HepG2 (cell line): Measurements from ENCODE around the gene CCND2. TPM values are rescaled to one million over a fixed set of nuclear protein-coding genes. Genes with fewer than 3 reads are reported as not detected.

Experiments
- AHR ChIP-seq: IDR thresholded peaks from 2 replicates; pipeline ENCODE4 v1.6.1; 2018; ENCODE audit warnings: missing genetic modification reagents, missing compliant biosample characterization
- ATF1 ChIP-seq: IDR thresholded peaks from 2 replicates; pipeline ENCODE4 v1.6.1; 2016; ENCODE audit warnings: mild to moderate bottlenecking, control low read depth
- CREB3 ChIP-seq: sonication (generic); formaldehyde crosslinking; IDR thresholded peaks from 2 replicates; pipeline ENCODE4 v1.5.0; 2020; ENCODE audit warnings: missing genetic modification reagents
- FOXA1 ChIP-seq, 2 experiments: fragments of 450-650 bp in 1 of 2; sonication (generic) in 1 of 2; formaldehyde crosslinking in 1 of 2; IDR thresholded peaks; 2 replicates each; pipeline versions ENCODE4 v1.4.0 to v1.6.1; 2016 to 2020; ENCODE audit warnings: missing genetic modification reagents in 1 of 2
- FOXO1 ChIP-seq: sonication (generic); formaldehyde crosslinking; IDR thresholded peaks from 2 replicates; pipeline ENCODE4 v1.4.0; 2020; ENCODE audit warnings: missing genetic modification reagents
- GPBP1L1 ChIP-seq: sonication (generic); formaldehyde crosslinking; IDR thresholded peaks from 2 replicates; pipeline ENCODE4 v1.5.0; 2020; ENCODE audit warnings: mild to moderate bottlenecking, missing genetic modification reagents
- JDP2 ChIP-seq: sonication (generic); formaldehyde crosslinking; IDR thresholded peaks from 2 replicates; pipeline ENCODE4 v1.8.1; 2022; ENCODE audit warnings: missing genetic modification reagents, borderline replicate concordance
- NCOR1 ChIP-seq: fragments of 200-600 bp; sonication (generic); IDR thresholded peaks from 2 replicates; pipeline ENCODE4 v1.7.0; 2017; ENCODE audit warnings: antibody characterized with exemption, low read length, borderline replicate concordance
- POLR2G ChIP-seq: fragments of 200-400 bp; formaldehyde crosslinking; IDR thresholded peaks from 2 replicates; pipeline ENCODE4 v1.6.1; 2018; ENCODE audit warnings: mild to moderate bottlenecking, low read depth, low read length, moderate library complexity
- RFXAP ChIP-seq: sonication (generic); formaldehyde crosslinking; IDR thresholded peaks from 2 replicates; pipeline ENCODE4 v1.4.0; 2020; ENCODE audit warnings: missing genetic modification reagents, borderline replicate concordance
- SP5 ChIP-seq: IDR thresholded peaks from 2 replicates; pipeline ENCODE4 v1.6.1; 2016; ENCODE audit warnings: low read depth, borderline replicate concordance
- TEF ChIP-seq: sonication (generic); formaldehyde crosslinking; IDR thresholded peaks from 2 replicates; pipeline ENCODE4 v1.5.0; 2020; ENCODE audit warnings: missing genetic modification reagents
- TERF1 ChIP-seq: sonication (generic); formaldehyde crosslinking; IDR thresholded peaks from 2 replicates; pipeline ENCODE4 v1.8.0; 2022; ENCODE audit warnings: mild to moderate bottlenecking, missing genetic modification reagents, moderate library complexity
- THRA ChIP-seq: sonication (generic); formaldehyde crosslinking; IDR thresholded peaks from 2 replicates; pipeline ENCODE4 v1.4.0; 2020; ENCODE audit warnings: missing genetic modification reagents, borderline replicate concordance
- ZC3H4 ChIP-seq: sonication (generic); formaldehyde crosslinking; IDR thresholded peaks from 2 replicates; pipeline ENCODE4 v1.4.0; 2020; ENCODE audit warnings: missing genetic modification reagents, borderline replicate concordance
- ZFP90 ChIP-seq: sonication (generic); formaldehyde crosslinking; IDR thresholded peaks from 2 replicates; pipeline ENCODE4 v1.8.0; 2022; ENCODE audit warnings: missing genetic modification reagents, mild to moderate bottlenecking, inconsistent platforms, borderline replicate concordance
- ZNF281 ChIP-seq: sonication (generic); formaldehyde crosslinking; IDR thresholded peaks from 2 replicates; pipeline ENCODE4 v1.4.0; 2020; ENCODE audit warnings: missing genetic modification reagents, borderline replicate concordance
- ZNF331 ChIP-seq: sonication (generic); formaldehyde crosslinking; IDR thresholded peaks from 2 replicates; pipeline ENCODE4 v1.4.0; 2020; ENCODE audit warnings: missing genetic modification reagents
- ZNF414 ChIP-seq: sonication (generic); formaldehyde crosslinking; IDR thresholded peaks from 2 replicates; pipeline ENCODE4 v1.5.0; 2020; ENCODE audit warnings: missing genetic modification reagents
- ZNF747 ChIP-seq: sonication (generic); formaldehyde crosslinking; IDR thresholded peaks from 2 replicates; pipeline ENCODE4 v1.8.1; 2023; ENCODE audit warnings: missing genetic modification reagents, mild to moderate bottlenecking, borderline replicate concordance
- polyA plus RNA-seq, 8 experiments: library from polyadenylated mRNA; depleted of rRNA in 3 of 8; stranded (reverse) in 7 of 8; unstranded in 1 of 8; fragments of >200 nt; fragmentation: Illumina TruSeq in 4 of 8; extraction: Trizol in 4 of 8; gene quantifications; 2 replicates each; pipeline versions ENCODE4 v1.2.1 to v1.2.3, GENCODE V29; 2011 to 2016; ENCODE audit warnings: low read depth in 4 of 8, missing spikeins in 1 of 8, mixed read lengths in 1 of 8; ENCODE audit not compliant: insufficient read depth in 1 of 8
- total RNA-seq, 5 experiments: library from RNA; depleted of rRNA; stranded (reverse); fragments of >200 nt; fragmentation: Illumina TruSeq; extraction: Trizol; gene quantifications; 2 replicates each; pipeline ENCODE4 v1.2.3, GENCODE V29; 2016; ENCODE audit warnings: low read depth in 1 of 5

The CCND2 gene
- total and polyA plus RNA-seq, 2 of the 13 experiments (the other 11 are each of a cell fraction or from before 2014, with no cell fraction given) = 0.61 to 1.4 TPM

GRCh38 chr12:4276524-4277204 lies 3.1 kb downstream of the CCND2 start (continued):
- 0 out of 2 replicates have a peak, but pooled peaks have one; percentile 21 for TF ChIP-seq THRA
- TF ChIP-seq ZFP90 = no peak
- TF ChIP-seq ATF1 (CRISPR knock-in tag) = no peak
- no peak for TF ChIP-seq FOXO1 (CRISPR knock-in tag)
- no peak for TF ChIP-seq GPBP1L1 (CRISPR knock-in tag)
- no peak for TF ChIP-seq ZNF414 (CRISPR knock-in tag)
- TF ChIP-seq ZNF281 = peak; percentile 96
- no peak for TF ChIP-seq POLR2G
- no peak; the same call in 1 of the 2 replicates for TF ChIP-seq ZNF331 (CRISPR knock-in tag)
- TF ChIP-seq JDP2 (CRISPR knock-in tag) = no peak
- TF ChIP-seq RFXAP (CRISPR knock-in tag) = no peak
- no peak for TF ChIP-seq SP5
- TF ChIP-seq CREB3 (CRISPR knock-in tag) = no peak
- no peak for TF ChIP-seq TERF1 (CRISPR knock-in tag)
- TF ChIP-seq FOXA1 (IDR thresholded peaks at IDR 0.05) = no peak
- no peak for TF ChIP-seq FOXA1 (CRISPR knock-in tag; IDR thresholded peaks at IDR 0.05)
- TF ChIP-seq AHR = no peak
- TF ChIP-seq NCOR1 = 0 out of 2 replicates have a peak, but pooled peaks have one; percentile 57
- no peak for TF ChIP-seq TEF (CRISPR knock-in tag)
- no peak for TF ChIP-seq ZC3H4 (CRISPR knock-in tag)
- TF ChIP-seq ZNF747 (CRISPR knock-in tag) = no peak
